ENCODE measurements around the gene CNPPD1. TPM values are rescaled to one million over a fixed set of nuclear protein-coding genes. Genes with fewer than 3 reads are reported as not detected.

The CNPPD1 gene
- polyA plus RNA-seq (2011; rRNA removed) = 22.1 and 27.6 TPM in 2 replicates
- polyA plus RNA-seq (2012; cell fraction: cytosol; rRNA removed) = 41.0 and 41.2 TPM in 2 replicates
- 83.3 and 89.3 TPM in 2 replicates for polyA plus RNA-seq (2012; cell fraction: nucleus; rRNA removed)
- 22.4 to 24.0 TPM (median 23.6 TPM) in 3 replicates for polyA plus RNA-seq (2017; fragmentation: RNase III; extraction: RNeasy Plus Mini Kit Qiagen cat#74134 plus additional on column Dnase treatment)
- polyA minus RNA-seq (2011; rRNA and poly(A)+ RNA removed) = 12.2 and 14.7 TPM in 2 replicates

DNA sequence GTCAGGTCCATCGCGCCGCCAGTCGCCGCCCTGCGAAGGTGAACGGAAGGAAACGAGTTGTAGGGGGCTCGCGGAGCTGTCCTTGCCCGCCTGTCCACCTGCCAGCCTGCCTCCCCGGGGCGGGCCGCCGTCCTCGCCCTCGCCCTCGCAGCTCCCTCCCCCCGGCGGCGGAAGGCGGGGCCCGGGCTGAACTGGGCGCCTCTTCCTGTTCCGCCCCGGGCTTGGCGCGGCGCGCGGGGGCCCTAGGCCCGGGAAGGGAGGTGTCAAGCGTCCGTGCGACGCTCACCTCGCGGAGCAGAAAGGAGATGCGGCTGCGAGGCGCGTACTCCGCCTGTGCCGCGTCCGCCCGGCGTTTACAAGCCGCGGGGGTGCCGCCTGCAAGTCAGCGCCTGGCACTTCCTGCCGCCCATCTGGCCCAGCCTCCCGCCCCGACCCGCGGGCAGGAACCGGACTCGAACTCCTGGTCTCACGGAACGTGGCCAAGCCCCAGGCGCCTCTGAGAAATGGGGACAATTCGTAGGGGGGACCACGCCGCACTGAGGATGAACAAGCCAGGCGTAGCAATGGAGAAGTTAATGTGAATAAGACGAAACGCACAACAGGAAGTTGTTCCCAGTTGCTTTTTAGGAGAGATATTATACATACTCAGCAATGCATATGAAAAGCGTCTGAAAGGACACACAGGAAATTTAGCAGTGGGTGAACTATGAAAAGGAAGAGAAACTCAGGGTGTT is at the start of gene CNPPD1:
TSS of gene CNPPD1 (minus strand) at position 108 of the 734 bp plus-strand sequence. CDS start at position 11, 97 bp downstream.
- CTCF ChIA-PET = interaction anchor here (0.7 to 10.6 kb wide), 12 partner anchors 12 to 212 kb away, joined by 3 to 177 read pairs (median 6); partner anchors contain the start of genes DNAJB2 and NHEJ1
- DNase-seq (ENCODE audit: low read depth in 1 of 2, low spot score in 1 of 2) (peak; percentile 55 to 86), ATAC-seq (peak; percentile 78 to 89), FAIRE-seq (no peak)
- POLR2A ChIA-PET = interaction anchor here (0.7 to 2.5 kb wide), 11 partner anchors 17 to 353 kb away, joined by 3 to 15 read pairs (median 4); partner anchors contain the start of genes ABCB6, DNAJB2, TUBA4A and ZFAND2B
- H3K4me3 ChIP-seq = peak within 1 kb of the TSS; percentile 84
- H3K4me1 ChIP-seq = peaks cover 15% of the 10 kb centered on the region
- peak within 1 kb of the TSS; percentile 83 to 96 for H3K27ac ChIP-seq
- WGBS (ENCODE audit: missing lambda C conversion rate) = under 1% methylated on average over 26 of the region's 69 CpGs
- H3K9me3 ChIP-seq = no peaks in the 10 kb centered on the region
- H3K4me2 ChIP-seq = peak within 1 kb of the TSS; percentile 84
- TF ChIP-seq TP53 (CRISPR knock-in tag; IDR thresholded peaks at IDR 0.05) = no peak
- TF ChIP-seq PHF8 (IDR thresholded peaks at IDR 0.05; ENCODE audit: borderline replicate concordance, low read depth) = peak; percentile 56; the same call in 1 of the 2 replicates
- TF ChIP-seq POLR2A (IDR thresholded peaks at IDR 0.05; ENCODE audit: low read length) = peak; percentile 77
- TF ChIP-seq KDM5A (IDR thresholded peaks at IDR 0.05) = no peak
- no peak for TF ChIP-seq SMC3 (IDR thresholded peaks at IDR 0.05)
- TF ChIP-seq EP300 (IDR thresholded peaks at IDR 0.05) = no peak
- no peak for TF ChIP-seq RAD21 (conservative IDR thresholded peaks at IDR 0.05 in 1 of 2, IDR thresholded peaks at IDR 0.05 in 1 of 2)
- TF ChIP-seq HOXB5 (CRISPR knock-in tag; IDR thresholded peaks at IDR 0.05) = peak; percentile 64
- no peak; the same call in 1 of the 2 replicates for TF ChIP-seq RFX5 (IDR thresholded peaks at IDR 0.05)
- peak; percentile 55; the same call in 1 of the 3 replicates for TF ChIP-seq BCL3 (IDR thresholded peaks at IDR 0.05)
- TF ChIP-seq RCOR1 (IDR thresholded peaks at IDR 0.05; ENCODE audit: low read depth, low read length) = 0 out of 2 replicates have a peak, but pooled peaks have one; percentile 26
- TF ChIP-seq MAX (IDR thresholded peaks at IDR 0.05) = peak; percentile 92
- TF ChIP-seq, protein P1, sequence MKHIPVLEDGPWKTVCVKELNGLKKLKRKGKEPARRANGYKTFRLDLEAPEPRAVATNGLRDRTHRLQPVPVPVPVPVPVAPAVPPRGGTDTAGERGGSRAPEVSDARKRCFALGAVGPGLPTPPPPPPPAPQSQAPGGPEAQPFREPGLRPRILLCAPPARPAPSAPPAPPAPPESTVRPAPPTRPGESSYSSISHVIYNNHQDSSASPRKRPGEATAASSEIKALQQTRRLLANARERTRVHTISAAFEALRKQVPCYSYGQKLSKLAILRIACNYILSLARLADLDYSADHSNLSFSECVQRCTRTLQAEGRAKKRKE (CRISPR knock-in tag; IDR thresholded peaks at IDR 0.05; ENCODE audit: low read depth) = no peak
- TF ChIP-seq, protein P2, sequence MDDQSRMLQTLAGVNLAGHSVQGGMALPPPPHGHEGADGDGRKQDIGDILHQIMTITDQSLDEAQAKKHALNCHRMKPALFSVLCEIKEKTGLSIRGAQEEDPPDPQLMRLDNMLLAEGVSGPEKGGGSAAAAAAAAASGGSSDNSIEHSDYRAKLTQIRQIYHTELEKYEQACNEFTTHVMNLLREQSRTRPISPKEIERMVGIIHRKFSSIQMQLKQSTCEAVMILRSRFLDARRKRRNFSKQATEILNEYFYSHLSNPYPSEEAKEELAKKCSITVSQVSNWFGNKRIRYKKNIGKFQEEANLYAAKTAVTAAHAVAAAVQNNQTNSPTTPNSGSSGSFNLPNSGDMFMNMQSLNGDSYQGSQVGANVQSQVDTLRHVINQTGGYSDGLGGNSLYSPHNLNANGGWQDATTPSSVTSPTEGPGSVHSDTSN (IDR thresholded peaks at IDR 0.05) = 0 out of 2 replicates have a peak, but pooled peaks have one; percentile 23
- no peak for TF ChIP-seq ZNF302 (CRISPR knock-in tag; IDR thresholded peaks at IDR 0.05)
- no peak for TF ChIP-seq HES2 (IDR thresholded peaks at IDR 0.05)
- TF ChIP-seq RARB (CRISPR knock-in tag; IDR thresholded peaks at IDR 0.05) = no peak; the same call in 1 of the 2 replicates
- no peak for TF ChIP-seq FOXS1 (CRISPR knock-in tag; IDR thresholded peaks at IDR 0.05)
- no peak for TF ChIP-seq CHD2 (IDR thresholded peaks at IDR 0.05; ENCODE audit: low read length, partially characterized antibody)
- TF ChIP-seq ZFP36 (IDR thresholded peaks at IDR 0.05; ENCODE audit: borderline replicate concordance, partially characterized antibody) = no peak
- TF ChIP-seq HEYL (CRISPR knock-in tag; IDR thresholded peaks at IDR 0.05) = no peak
- TF ChIP-seq GATA3 (IDR thresholded peaks at IDR 0.05; ENCODE audit: borderline replicate concordance) = peak; percentile 46; the same call in 1 of the 2 replicates
- TF ChIP-seq EHF (CRISPR knock-in tag; IDR thresholded peaks at IDR 0.05) = no peak
- TF ChIP-seq KDM1A (IDR thresholded peaks at IDR 0.05; ENCODE audit: low read depth) = no peak
- TF ChIP-seq CHD4 (IDR thresholded peaks at IDR 0.05; ENCODE audit: borderline replicate concordance) = no peak
- no peak for TF ChIP-seq POLR2AphosphoS2 (conservative IDR thresholded peaks at IDR 0.05; ENCODE audit: low read length)
- TF ChIP-seq HDAC2 (IDR thresholded peaks at IDR 0.05) = no peak
- TF ChIP-seq MAZ (IDR thresholded peaks at IDR 0.05; ENCODE audit: borderline replicate concordance, low read depth, low read length) = 0 out of 2 replicates have a peak, but pooled peaks have one; percentile 20
- peak; percentile 43 to 87; a peak in 4 of 5 replicates for TF ChIP-seq JUN (IDR thresholded peaks at IDR 0.05)
- TF ChIP-seq RNF2 (IDR thresholded peaks at IDR 0.05; ENCODE audit: borderline replicate concordance, low read depth) = peak; percentile 56; the same call in 1 of the 2 replicates
- peak; percentile 72; the same call in 1 of the 2 replicates for TF ChIP-seq TFCP2L1 (CRISPR knock-in tag; IDR thresholded peaks at IDR 0.05)
- no peak for TF ChIP-seq SREBF2 (IDR thresholded peaks at IDR 0.05)
- TF ChIP-seq MYC (IDR thresholded peaks at IDR 0.05; ENCODE audit: borderline replicate concordance, low read length) = peak; percentile 12; the same call in 1 of the 2 replicates
- no peak for TF ChIP-seq ESRRA (IDR thresholded peaks at IDR 0.05; ENCODE audit: borderline replicate concordance, low read length)
- TF ChIP-seq CBX2 (IDR thresholded peaks at IDR 0.05; ENCODE audit: borderline replicate concordance, low read depth) = no peak
- TF ChIP-seq, protein P3, sequence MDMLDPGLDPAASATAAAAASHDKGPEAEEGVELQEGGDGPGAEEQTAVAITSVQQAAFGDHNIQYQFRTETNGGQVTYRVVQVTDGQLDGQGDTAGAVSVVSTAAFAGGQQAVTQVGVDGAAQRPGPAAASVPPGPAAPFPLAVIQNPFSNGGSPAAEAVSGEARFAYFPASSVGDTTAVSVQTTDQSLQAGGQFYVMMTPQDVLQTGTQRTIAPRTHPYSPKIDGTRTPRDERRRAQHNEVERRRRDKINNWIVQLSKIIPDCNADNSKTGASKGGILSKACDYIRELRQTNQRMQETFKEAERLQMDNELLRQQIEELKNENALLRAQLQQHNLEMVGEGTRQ (IDR thresholded peaks at IDR 0.05) = no peak
